Dendritic cell treated with granulocyte-macrophage colony-stimulating factor and Interleukin-4, amounts not matched to agents 40 ng/mL and 50 ng/mL, for 4 days (primary cell): ENCODE data around the gene TBX15.

ENCODE experiments used
- H3K27ac Mint-ChIP-seq: one replicate; pipeline ENCODE4 v1.8.0; 2022; ENCODE audit warnings: mild to moderate bottlenecking, mixed read lengths
- H3K27me3 Mint-ChIP-seq: one replicate; pipeline ENCODE4 v1.8.0; 2022; ENCODE audit warnings: mild to moderate bottlenecking, mixed read lengths
- H3K36me3 Mint-ChIP-seq: one replicate; pipeline ENCODE4 v1.8.0; 2022; ENCODE audit warnings: low read depth, mixed read lengths
- H3K4me1 Mint-ChIP-seq: one replicate; pipeline ENCODE4 v1.8.0; 2022; ENCODE audit warnings: low read depth, mixed read lengths
- H3K4me3 Mint-ChIP-seq: one replicate; pipeline ENCODE4 v1.8.0; 2022; ENCODE audit warnings: mild to moderate bottlenecking, moderate library complexity, mixed read lengths
- H3K9me3 Mint-ChIP-seq: one replicate; pipeline ENCODE4 v1.8.0; 2022; ENCODE audit warnings: mixed read lengths
- intact Hi-C: fragments of 100-400 bp; cut with micrococcal nuclease; formaldehyde crosslinking; loops from one replicate; pipeline ENCODE4 v1.15.0; 2022

TBX15 gene

GRCh38 chr1:118995312-118996016 is 7.3 kb upstream of the TBX15 start:
- H3K4me1 Mint-ChIP-seq, result peaks cover 7% of the 10 kb centered on the region
- no peak overlapping the region for H3K4me3 Mint-ChIP-seq
- no peaks in the 10 kb centered on the region for H3K9me3 Mint-ChIP-seq
- no peak overlapping the region for H3K27ac Mint-ChIP-seq
- intact Hi-C loops, result no loop called here
- no peaks in the 10 kb centered on the region for H3K36me3 Mint-ChIP-seq
- peaks cover 94% of the 10 kb centered on the region for H3K27me3 Mint-ChIP-seq

DNA sequence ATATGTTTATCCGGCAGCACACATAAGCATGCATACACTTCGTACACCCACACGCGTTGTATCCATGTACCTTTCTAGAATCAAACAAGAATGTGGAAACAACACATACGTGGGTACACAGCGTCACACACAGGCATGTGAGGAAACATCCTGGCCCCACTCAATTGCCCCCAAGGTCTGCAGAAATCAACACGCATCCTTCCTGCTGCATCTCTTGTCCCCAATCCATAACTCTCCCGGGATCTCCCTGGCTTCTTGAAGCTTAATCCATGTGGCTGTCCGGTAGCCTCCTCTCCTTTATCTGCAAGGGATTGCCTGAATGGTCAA is 5.5 kb upstream of the TBX15 start:
- intact Hi-C loops, result no loop called here
- H3K27me3 Mint-ChIP-seq, result peaks cover 94% of the 10 kb centered on the region

GRCh38 chr1:118992868-118993699 is 4.9 kb upstream of the TBX15 start:
- intact Hi-C loops, result no loop called here
- no peaks in the 10 kb centered on the region for H3K9me3 Mint-ChIP-seq
- H3K4me3 Mint-ChIP-seq, result no peak overlapping the region
- peaks cover 3% of the 10 kb centered on the region for H3K4me1 Mint-ChIP-seq
- no peak overlapping the region for H3K27ac Mint-ChIP-seq
- no peaks in the 10 kb centered on the region for H3K36me3 Mint-ChIP-seq
- peaks cover 94% of the 10 kb centered on the region for H3K27me3 Mint-ChIP-seq

More for the DNA sequence above, 5.5 kb upstream of the TBX15 start:
- no peaks in the 10 kb centered on the region for H3K4me1 Mint-ChIP-seq
- no peak overlapping the region for H3K4me3 Mint-ChIP-seq
- no peaks in the 10 kb centered on the region for H3K9me3 Mint-ChIP-seq
- H3K27ac Mint-ChIP-seq, result no peak overlapping the region
- H3K36me3 Mint-ChIP-seq, result no peaks in the 10 kb centered on the region

DNA sequence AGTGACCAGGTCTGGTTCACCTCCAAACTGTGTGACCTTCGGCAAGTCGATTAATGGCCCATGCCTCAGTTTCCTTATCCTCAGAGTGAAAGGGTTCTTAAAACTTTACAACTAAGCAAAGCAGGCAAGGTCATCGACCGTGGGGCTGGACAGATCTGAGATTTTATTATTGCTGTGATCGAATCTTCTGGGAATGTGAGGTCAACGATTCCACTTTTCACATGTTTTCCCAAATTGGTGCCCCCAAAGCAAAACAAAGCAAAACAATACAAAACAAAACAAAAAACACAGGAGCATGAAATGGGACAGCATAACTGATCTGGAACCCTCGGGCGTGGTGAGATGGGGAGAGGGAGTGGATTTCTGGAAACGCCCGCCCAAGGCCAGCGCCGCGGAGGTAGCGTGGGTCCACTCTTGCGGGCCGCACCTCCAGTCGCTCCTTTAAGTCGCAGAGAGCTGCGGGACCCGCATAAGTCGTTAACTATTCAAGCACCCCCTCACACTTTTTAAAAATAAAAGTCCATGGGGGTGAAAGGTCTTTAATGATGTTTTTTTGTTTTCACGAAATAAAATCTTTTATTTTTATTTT is 4.2 kb upstream of the TBX15 start:
- no peak overlapping the region for H3K4me3 Mint-ChIP-seq
- H3K27me3 Mint-ChIP-seq, result peaks cover 95% of the 10 kb centered on the region
- intact Hi-C loops, result no loop called here
- no peak overlapping the region for H3K27ac Mint-ChIP-seq
- H3K9me3 Mint-ChIP-seq, result no peaks in the 10 kb centered on the region
- no peaks in the 10 kb centered on the region for H3K36me3 Mint-ChIP-seq
- H3K4me1 Mint-ChIP-seq, result peaks cover 10% of the 10 kb centered on the region

DNA sequence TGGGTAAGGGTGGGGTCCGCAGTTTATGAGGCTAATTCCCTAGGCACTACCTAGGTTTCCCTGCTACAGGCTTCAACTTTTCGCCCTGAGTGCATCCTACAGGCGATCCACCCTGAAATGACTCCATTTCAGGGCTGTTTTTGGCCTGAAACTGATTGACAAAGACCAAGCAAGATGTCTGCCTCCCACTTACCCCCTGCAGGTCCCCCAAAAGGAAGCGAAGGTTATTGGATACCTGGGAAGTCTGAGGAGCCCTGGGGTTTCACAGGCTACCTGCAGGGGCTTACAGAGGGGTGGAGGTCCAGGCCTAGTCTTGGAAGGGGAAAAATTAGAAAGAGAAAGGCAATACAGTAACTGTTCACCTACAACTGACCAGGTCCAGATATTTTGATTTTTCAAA is 3.3 kb upstream of the TBX15 start:
- intact Hi-C loops, result no loop called here
- H3K27ac Mint-ChIP-seq, result no peak overlapping the region
- H3K4me1 Mint-ChIP-seq, result peaks cover 19% of the 10 kb centered on the region
- H3K36me3 Mint-ChIP-seq, result no peaks in the 10 kb centered on the region
- peaks cover 95% of the 10 kb centered on the region for H3K27me3 Mint-ChIP-seq
- no peaks in the 10 kb centered on the region for H3K9me3 Mint-ChIP-seq
- H3K4me3 Mint-ChIP-seq, result no peak overlapping the region

DNA sequence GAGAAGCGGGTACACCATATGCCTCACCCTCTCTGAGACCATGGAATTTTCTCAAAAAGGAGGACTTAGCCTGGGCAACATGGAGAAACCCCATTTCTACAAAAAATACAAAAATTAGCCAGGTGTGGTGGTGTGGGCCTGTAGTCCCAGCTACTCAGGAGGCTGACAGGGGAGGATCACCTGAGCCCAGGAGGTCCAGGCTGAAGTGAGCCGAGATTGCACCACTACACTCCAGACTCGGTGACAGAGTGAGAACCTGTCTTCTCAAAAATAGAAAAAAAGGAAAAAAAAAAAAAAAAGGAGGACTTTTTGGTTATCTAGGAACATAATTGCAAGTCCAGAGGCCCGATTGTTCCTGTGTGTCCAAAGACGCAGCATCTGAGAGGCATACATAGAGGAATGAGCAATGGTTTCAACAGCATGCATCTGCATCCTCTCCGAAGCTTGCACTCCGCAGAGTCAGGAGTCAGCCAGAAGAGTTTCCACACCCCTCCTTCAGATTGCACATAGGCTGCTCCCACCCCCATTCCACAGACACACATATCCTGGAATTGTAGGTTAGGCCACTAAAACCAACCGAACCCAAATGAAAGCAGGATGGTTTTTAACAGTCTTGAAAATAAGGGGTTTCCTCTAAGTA is 2.5 kb upstream of the TBX15 start:
- intact Hi-C loops, result no loop called here
- H3K36me3 Mint-ChIP-seq, result no peaks in the 10 kb centered on the region
- no peak overlapping the region for H3K27ac Mint-ChIP-seq
- H3K9me3 Mint-ChIP-seq, result no peaks in the 10 kb centered on the region
- H3K4me3 Mint-ChIP-seq, result no peak overlapping the region
- H3K27me3 Mint-ChIP-seq, result peaks cover 97% of the 10 kb centered on the region
- H3K4me1 Mint-ChIP-seq, result peaks cover 27% of the 10 kb centered on the region

DNA sequence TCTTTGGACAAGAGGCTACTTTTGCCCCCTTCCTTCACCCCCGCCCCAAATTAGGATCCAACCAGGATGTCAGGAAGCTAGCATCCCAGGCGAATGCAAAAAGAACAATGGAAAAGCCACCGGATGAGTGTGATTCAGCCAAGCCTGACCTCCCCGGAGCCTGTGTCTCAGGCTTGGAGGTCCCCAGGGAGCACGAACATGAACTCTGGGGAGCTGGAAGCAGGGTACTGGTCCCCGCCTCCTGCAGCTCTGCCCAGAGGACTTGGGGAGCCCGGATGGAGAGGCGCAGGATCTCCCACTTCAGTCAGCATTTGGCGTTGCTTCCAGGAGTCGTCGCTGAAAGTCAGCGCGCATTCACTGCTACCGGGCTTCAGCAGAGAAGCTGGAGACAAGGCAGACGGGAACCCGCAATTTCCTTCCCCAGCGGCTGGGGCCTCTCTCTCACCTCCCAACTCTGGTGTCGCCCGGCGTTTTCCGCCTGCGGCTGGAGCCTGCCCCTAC is 1.8 kb upstream of the TBX15 start:
- H3K36me3 Mint-ChIP-seq, result no peaks in the 10 kb centered on the region
- intact Hi-C loops, result no loop called here
- peaks cover 34% of the 10 kb centered on the region for H3K4me1 Mint-ChIP-seq
- H3K27me3 Mint-ChIP-seq, result peaks cover 98% of the 10 kb centered on the region
- H3K4me3 Mint-ChIP-seq, result no peak overlapping the region
- H3K27ac Mint-ChIP-seq, result no peak overlapping the region
- H3K9me3 Mint-ChIP-seq, result no peaks in the 10 kb centered on the region

DNA sequence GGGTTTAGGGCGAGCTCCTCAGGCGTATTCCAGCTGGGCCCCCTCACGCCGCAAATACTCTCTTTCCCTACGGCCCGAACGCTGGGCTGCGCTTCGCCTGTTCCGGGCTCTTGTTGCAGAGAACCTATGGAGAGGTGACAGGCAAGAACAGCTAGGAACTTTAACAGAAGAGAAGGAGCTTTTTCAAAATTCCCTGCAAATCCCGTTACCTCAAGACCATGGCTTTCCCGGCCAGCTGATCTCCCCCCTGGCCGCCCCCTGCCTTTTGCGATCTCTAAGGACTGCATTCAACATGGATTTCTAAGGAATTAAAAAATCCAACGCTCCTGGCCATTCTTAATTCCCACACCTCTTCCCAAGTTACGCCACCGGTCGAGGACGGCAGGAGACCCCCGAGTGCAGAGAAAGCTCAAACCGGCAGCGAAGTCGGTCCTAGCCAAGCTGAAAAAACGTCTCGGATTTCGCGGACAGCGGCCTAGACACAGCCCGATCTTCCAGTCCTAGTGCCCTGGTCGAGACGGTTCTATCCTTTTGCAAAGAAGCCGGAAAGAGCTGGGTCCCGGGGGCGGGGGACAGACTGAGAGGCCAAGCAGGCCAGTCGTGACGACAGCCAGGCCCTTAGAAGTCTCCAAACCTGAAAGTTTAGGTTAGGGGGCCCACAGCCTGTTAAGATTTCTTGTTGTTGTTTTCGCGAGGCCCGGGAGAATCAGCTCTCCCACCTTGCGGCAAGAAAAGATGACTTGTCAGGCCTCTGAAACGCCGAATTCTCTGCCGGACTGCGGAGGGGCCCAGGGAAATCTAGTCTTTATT is 1.1 kb upstream of the TBX15 start:
- Mint-ChIP-seq H3K36me3 (no peaks in the 10 kb centered on the region), H3K27me3 (peaks cover 98% of the 10 kb centered on the region), H3K27ac (no peak overlapping the region), H3K4me1 (peaks cover 40% of the 10 kb centered on the region), H3K9me3 (no peaks in the 10 kb centered on the region), H3K4me3 (no peak overlapping the region)
- intact Hi-C loops, result no loop called here

GRCh38 chr1:118987468-118988185 is 516 bp downstream of the TBX15 start:
- Mint-ChIP-seq H3K36me3 (no peaks in the 10 kb centered on the region), H3K9me3 (no peaks in the 10 kb centered on the region), H3K27me3 (peaks cover 99% of the 10 kb centered on the region), H3K4me3 (peak overlapping the region; percentile 66), H3K4me1 (peaks cover 54% of the 10 kb centered on the region), H3K27ac (no peak overlapping the region)
- intact Hi-C loops, result no loop called here

DNA sequence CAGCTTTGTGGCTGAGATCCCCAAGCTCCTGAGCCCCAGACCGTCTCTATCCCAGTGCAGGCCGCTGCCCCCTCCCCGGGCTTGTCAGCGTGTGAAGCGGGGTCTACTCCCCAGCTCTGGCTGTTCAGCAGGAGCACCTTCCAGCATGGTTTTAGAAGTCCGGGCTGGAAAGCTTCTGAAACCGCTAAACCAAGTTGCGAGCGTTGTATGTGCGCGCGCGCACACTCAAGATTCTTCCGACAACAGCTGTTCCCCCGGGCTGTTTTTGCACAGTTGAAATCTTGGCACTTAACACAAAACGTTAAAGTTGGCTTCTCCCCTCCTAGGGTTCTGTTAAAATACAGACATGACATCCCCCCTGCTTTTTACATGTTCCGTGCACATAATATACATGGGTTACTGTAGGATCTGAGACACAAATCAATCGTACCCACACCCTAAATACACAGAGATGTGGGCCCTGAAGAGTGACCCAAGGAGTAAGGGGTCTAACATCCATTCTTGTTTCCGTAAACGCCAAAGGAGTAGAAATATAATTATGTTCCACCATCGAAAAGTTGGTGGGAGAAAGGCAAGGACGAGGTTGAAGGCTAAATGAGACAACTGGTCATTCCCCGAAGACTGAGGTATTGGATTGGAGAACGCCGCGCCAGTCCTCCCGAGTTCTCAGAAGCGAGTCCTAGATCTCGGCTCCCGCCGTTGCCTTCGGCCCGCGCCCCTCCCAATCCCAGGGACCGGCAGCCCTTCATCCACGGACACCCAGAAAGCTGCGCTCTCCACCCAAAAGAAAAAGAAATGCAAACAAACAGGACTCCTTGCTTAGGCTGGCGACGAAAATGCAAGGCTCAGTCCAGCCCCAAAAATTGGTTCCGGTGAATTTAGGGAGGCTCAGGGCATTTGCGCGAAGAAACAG is 1.3 kb downstream of the TBX15 start:
- peaks cover 99% of the 10 kb centered on the region for H3K27me3 Mint-ChIP-seq
- no peaks in the 10 kb centered on the region for H3K36me3 Mint-ChIP-seq
- peaks cover 54% of the 10 kb centered on the region for H3K4me1 Mint-ChIP-seq
- H3K4me3 Mint-ChIP-seq, result peak overlapping the region; percentile 66
- no peaks in the 10 kb centered on the region for H3K9me3 Mint-ChIP-seq
- intact Hi-C loops, result no loop called here
- no peak overlapping the region for H3K27ac Mint-ChIP-seq

GRCh38 chr1:118985640-118986554 is 2.2 kb downstream of the TBX15 start:
- intact Hi-C loops, result no loop called here
- Mint-ChIP-seq H3K27me3 (peaks cover 97% of the 10 kb centered on the region), H3K27ac (no peak overlapping the region), H3K4me1 (peaks cover 54% of the 10 kb centered on the region), H3K36me3 (no peaks in the 10 kb centered on the region), H3K4me3 (peak overlapping the region; percentile 48), H3K9me3 (no peaks in the 10 kb centered on the region)
